NCI-H146 (cell line): ENCODE measurements around the gene ZNF536.
"Not testable (repeated sequence)": the region's sequence is repeated elsewhere in the genome, so short reads cannot be mapped to it uniquely, and the experiment has no call there.

Source experiments
- DNase-seq: peaks from one replicate; lab custom pipeline; 2025; lab: John Stamatoyannopoulos, UW

Gene ZNF536

GRCh38 chr19:30388327-30388726 is 16.1 kb downstream of the ZNF536 start:
- no peak for DNase-seq

GRCh38 chr19:30388819-30389218 is 16.6 kb downstream of the ZNF536 start:
- no peak for DNase-seq

- DNase-seq = no peak
Observed at GRCh38 chr19:30390356-30390988, 18.3 kb downstream of the ZNF536 start.

GRCh38 chr19:30391052-30391451 is 18.9 kb downstream of the ZNF536 start:
- no peak for DNase-seq

- no peak for DNase-seq
Observed at GRCh38 chr19:30391554-30392551, 19.7 kb downstream of the ZNF536 start.

GRCh38 chr19:30393046-30393445 is 20.9 kb downstream of the ZNF536 start:
- no peak for DNase-seq

GRCh38 chr19:30393729-30394480 is 21.7 kb downstream of the ZNF536 start:
- no peak for DNase-seq

- DNase-seq = no peak
Observed at GRCh38 chr19:30394481-30395151, 22.4 kb downstream of the ZNF536 start.

- no peak for DNase-seq
Observed at GRCh38 chr19:30395283-30395682, 23.1 kb downstream of the ZNF536 start.

GRCh38 chr19:30398539-30398938 is 26.4 kb downstream of the ZNF536 start:
- DNase-seq = not testable (repeated sequence)

GRCh38 chr19:30401956-30402355 is 29.8 kb downstream of the ZNF536 start:
- DNase-seq = no peak

GRCh38 chr19:30402436-30403202 is 30.4 kb downstream of the ZNF536 start:
- no peak for DNase-seq

- DNase-seq = no peak
Observed at GRCh38 chr19:30403203-30403985, 31.2 kb downstream of the ZNF536 start.

- DNase-seq = no peak
Observed at GRCh38 chr19:30406220-30407067, 34.3 kb downstream of the ZNF536 start.

GRCh38 chr19:30407068-30407709 is 35.0 kb downstream of the ZNF536 start:
- no peak for DNase-seq

- DNase-seq = no peak
Observed at GRCh38 chr19:30408734-30409301, 36.6 kb downstream of the ZNF536 start.

GRCh38 chr19:30411714-30412113 is 39.5 kb downstream of the ZNF536 start:
- no peak for DNase-seq

GRCh38 chr19:30416375-30416774 is 44.2 kb downstream of the ZNF536 start:
- DNase-seq = no peak
